Fibroblast of lung (primary cell): ENCODE results near the gene SLC25A51. TPM values are rescaled to one million over a fixed set of nuclear protein-coding genes. Genes with fewer than 3 reads are reported as not detected.
"Not testable (repeated sequence)": the region's sequence is repeated elsewhere in the genome, so short reads cannot be mapped to it uniquely, and the experiment has no call there.

Source experiments
- DNase-seq, 2 donors: peaks; one replicate each; pipeline versions ENCODE4 v3.0.0 to v3.0.0-alpha.2; 2010; ENCODE audit warnings: low read depth in 2 of 2
- H2AFZ ChIP-seq: 2 replicates; pipeline ENCODE4 v1.5.1; 2012; ENCODE audit warnings: low read length, control low read depth, inconsistent platforms
- H3K27ac ChIP-seq: 2 replicates; pipeline ENCODE4 v1.5.1; 2011; ENCODE audit warnings: low read length, control low read depth; ENCODE audit not compliant: insufficient read depth
- H3K27me3 ChIP-seq: 2 replicates; pipeline ENCODE4 v1.5.1; 2011; ENCODE audit warnings: mild to moderate bottlenecking, low read length; ENCODE audit not compliant: control insufficient read depth, insufficient read depth
- H3K36me3 ChIP-seq: 2 replicates; pipeline ENCODE4 v1.5.1; 2011; ENCODE audit warnings: low read length; ENCODE audit not compliant: control insufficient read depth, insufficient read depth
- H3K4me1 ChIP-seq: 2 replicates; pipeline ENCODE4 v1.5.1; 2011; ENCODE audit warnings: low read length; ENCODE audit not compliant: control insufficient read depth, insufficient read depth; ENCODE audit errors: extremely low read depth
- H3K4me2 ChIP-seq: 2 replicates; pipeline ENCODE4 v1.5.1; 2011; ENCODE audit warnings: low read length, control low read depth; ENCODE audit not compliant: insufficient read depth; ENCODE audit errors: extremely low read depth
- H3K4me3 ChIP-seq, 4 experiments: fragments of 200-600 bp in 1 of 4; sonication (generic) in 1 of 4; replicated peaks in 1 of 4; 2 replicates each; pipeline ENCODE4 v1.5.1; 2011 to 2016; ENCODE audit warnings: low read length in 4 of 4, low read depth in 3 of 4, mild to moderate bottlenecking in 3 of 4, control low read depth in 2 of 4, inconsistent platforms in 1 of 4, mixed read lengths in 1 of 4; ENCODE audit not compliant: insufficient read depth in 1 of 4; ENCODE audit errors: control extremely low read depth in 1 of 4
- H3K79me2 ChIP-seq: 2 replicates; pipeline ENCODE4 v1.5.1; 2012; ENCODE audit warnings: mild to moderate bottlenecking, low read length, inconsistent platforms; ENCODE audit not compliant: control insufficient read depth, insufficient read depth
- H3K9ac ChIP-seq: 2 replicates; pipeline ENCODE4 v1.5.1; 2011; ENCODE audit warnings: mild to moderate bottlenecking, low read length, control low read depth; ENCODE audit not compliant: insufficient read depth
- H3K9me3 ChIP-seq: 2 replicates; pipeline ENCODE4 v1.5.1; 2012; ENCODE audit warnings: low read depth, low read length; ENCODE audit not compliant: control insufficient read depth, insufficient read depth
- H4K20me1 ChIP-seq: 2 replicates; pipeline ENCODE4 v1.5.1; 2011; ENCODE audit warnings: low read length; ENCODE audit not compliant: control insufficient read depth, insufficient read depth; ENCODE audit errors: extremely low read depth
- EZH2 ChIP-seq: IDR thresholded peaks from 2 replicates; pipeline ENCODE4 v1.5.1; 2012; ENCODE audit warnings: low read length, control low read depth, mild to moderate bottlenecking; ENCODE audit errors: missing control alignments
- polyA plus RNA-seq, 2 donors: library from polyadenylated mRNA; depleted of rRNA in 1 of 2; stranded (reverse) in 1 of 2; unstranded in 1 of 2; fragments of >200 nt; gene quantifications; 2 replicates each; pipeline ENCODE4 v1.2.1, GENCODE V29; 2011 to 2012; ENCODE audit warnings: missing spikeins in 1 of 2
- total RNA-seq: library from RNA; depleted of rRNA; stranded (reverse); fragments of >200 nt; gene quantifications from 2 replicates; pipeline ENCODE4 v1.2.1, GENCODE V29; 2014
- TF ChIP-seq, protein P1 (sequence below), 2 donors: IDR thresholded peaks in 1 of 2; conservative IDR thresholded peaks in 1 of 2; 1 replicate in 1 of 2; 2 replicates in 1 of 2; pipeline ENCODE4 v1.5.1; 2011 to 2012; ENCODE audit warnings: low read length in 2 of 2, control low read depth in 1 of 2, inconsistent platforms in 1 of 2, low read depth in 1 of 2, mild to moderate bottlenecking in 1 of 2

SLC25A51 gene
- total and polyA plus RNA-seq, 2 donors (not counting 1 experiment from before 2014, with no cell fraction given) = 39.3 to 100 TPM

DNA sequence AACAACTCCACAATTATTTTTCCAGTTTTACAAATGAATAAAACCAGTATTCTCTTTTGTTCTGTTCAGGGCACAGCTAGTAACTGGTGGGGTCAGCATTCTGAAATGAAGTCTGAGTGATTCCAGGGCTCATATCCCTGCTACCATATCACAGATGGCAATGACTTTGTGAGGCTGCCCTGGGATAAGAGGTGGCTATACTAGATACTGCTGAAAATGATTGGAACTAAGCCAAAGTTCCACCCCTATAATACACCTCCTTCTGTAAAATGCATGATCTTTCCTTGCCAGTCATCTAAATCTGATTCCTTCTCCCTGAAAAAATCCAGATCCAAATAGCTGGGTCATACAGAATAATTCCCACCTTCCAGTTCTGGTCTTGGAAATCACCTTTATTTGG is 14.4 kb downstream of the SLC25A51 start:
- Histone ChIP-seq H3K27ac (no peak overlapping the region), H3K9ac (no peak overlapping the region), H3K4me3 (no peak overlapping the region), H3K79me2 (peaks cover 1% of the 10 kb centered on the region), H4K20me1 (no peaks in the 10 kb centered on the region), H3K4me2 (no peak overlapping the region), H3K27me3 (no peaks in the 10 kb centered on the region), H3K9me3 (no peaks in the 10 kb centered on the region), H2AFZ (no peak overlapping the region), H3K36me3 (peaks cover 2% of the 10 kb centered on the region), H3K4me1 (no peaks in the 10 kb centered on the region)
- DNase-seq = no peak
- TF ChIP-seq EZH2 = no peak
- TF ChIP-seq, protein P1, sequence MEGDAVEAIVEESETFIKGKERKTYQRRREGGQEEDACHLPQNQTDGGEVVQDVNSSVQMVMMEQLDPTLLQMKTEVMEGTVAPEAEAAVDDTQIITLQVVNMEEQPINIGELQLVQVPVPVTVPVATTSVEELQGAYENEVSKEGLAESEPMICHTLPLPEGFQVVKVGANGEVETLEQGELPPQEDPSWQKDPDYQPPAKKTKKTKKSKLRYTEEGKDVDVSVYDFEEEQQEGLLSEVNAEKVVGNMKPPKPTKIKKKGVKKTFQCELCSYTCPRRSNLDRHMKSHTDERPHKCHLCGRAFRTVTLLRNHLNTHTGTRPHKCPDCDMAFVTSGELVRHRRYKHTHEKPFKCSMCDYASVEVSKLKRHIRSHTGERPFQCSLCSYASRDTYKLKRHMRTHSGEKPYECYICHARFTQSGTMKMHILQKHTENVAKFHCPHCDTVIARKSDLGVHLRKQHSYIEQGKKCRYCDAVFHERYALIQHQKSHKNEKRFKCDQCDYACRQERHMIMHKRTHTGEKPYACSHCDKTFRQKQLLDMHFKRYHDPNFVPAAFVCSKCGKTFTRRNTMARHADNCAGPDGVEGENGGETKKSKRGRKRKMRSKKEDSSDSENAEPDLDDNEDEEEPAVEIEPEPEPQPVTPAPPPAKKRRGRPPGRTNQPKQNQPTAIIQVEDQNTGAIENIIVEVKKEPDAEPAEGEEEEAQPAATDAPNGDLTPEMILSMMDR (conservative IDR thresholded peaks at IDR 0.05 in 1 of 2, IDR thresholded peaks at IDR 0.05 in 1 of 2; ENCODE audit: low read depth in 1 of 2, low read length in 2 of 2) = no peak

DNA sequence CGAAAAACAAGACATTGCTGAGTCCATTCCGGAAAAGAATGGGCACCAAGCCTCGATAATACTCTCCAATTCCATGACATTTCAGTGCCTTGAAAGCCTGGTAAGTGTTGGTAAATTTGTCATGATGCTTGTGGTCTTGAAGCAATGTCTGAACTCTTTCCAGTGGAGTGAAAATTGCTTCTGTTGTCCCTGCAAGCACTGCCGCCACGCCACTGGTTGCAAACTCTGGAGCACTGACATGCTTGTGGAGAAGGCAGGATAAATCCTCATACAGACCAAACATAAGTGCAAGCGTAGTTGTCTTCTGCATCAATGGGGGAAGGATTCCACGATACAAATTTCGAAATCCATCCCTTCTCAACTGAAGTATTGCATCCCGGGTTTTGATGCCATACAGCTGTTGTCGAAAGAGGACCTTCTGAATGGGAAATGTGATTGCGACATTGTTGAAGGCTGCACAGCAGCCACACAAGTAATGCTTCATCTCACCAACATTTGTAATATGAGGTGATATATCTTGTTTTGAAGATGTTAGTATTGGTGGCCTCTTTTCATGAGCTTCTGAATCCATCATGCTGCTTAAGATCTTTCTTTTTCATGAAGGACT is 15.8 kb downstream of the SLC25A51 start:
- peak in 1 of 2 donors; percentile 90 for DNase-seq
- not testable (repeated sequence) for H3K9ac ChIP-seq, H3K9me3 ChIP-seq, H3K27ac ChIP-seq, H3K4me3 ChIP-seq, H4K20me1 ChIP-seq, H2AFZ ChIP-seq, H3K4me1 ChIP-seq, H3K36me3 ChIP-seq, H3K79me2 ChIP-seq, H3K4me2 ChIP-seq, H3K27me3 ChIP-seq

DNA sequence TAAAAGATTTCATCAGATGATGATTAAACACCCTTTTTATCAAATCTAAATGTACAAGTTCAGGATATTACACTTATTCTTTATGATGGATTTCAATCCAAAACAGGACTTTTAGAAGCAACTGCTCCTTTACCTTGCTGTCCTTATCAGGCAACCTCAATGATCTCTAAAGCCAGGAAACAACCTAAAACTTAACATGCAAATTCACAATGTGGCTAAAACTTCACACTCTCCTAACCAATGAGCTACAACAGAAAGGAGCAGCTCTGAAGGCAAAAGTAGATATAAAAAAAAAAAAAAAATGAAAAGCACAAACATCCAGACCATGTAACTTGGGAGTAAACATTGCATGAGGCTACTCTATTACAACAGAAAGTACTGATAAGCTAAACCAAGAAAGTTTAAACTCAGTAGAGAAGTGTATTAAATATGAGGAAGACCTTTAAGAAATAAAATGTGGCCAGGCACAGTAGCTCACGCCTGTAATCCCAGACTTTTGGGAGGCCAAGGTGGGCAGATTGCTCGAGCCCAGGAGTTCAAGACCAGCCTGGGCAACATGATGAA is 22.9 kb downstream of the SLC25A51 start:
- Histone ChIP-seq H3K9me3 (no peaks in the 10 kb centered on the region), H2AFZ (no peak overlapping the region), H3K27me3 (no peaks in the 10 kb centered on the region), H3K9ac (no peak overlapping the region), H3K4me2 (no peak overlapping the region), H3K4me1 (no peaks in the 10 kb centered on the region), H3K27ac (no peak overlapping the region), H4K20me1 (no peaks in the 10 kb centered on the region), H3K4me3 (no peak overlapping the region), H3K79me2 (no peaks in the 10 kb centered on the region), H3K36me3 (no peaks in the 10 kb centered on the region)
- DNase-seq = no peak
- TF ChIP-seq, protein P1 (conservative IDR thresholded peaks at IDR 0.05 in 1 of 2, IDR thresholded peaks at IDR 0.05 in 1 of 2; ENCODE audit: low read depth in 1 of 2, low read length in 2 of 2) = no peak
- no peak for TF ChIP-seq EZH2
